Measurements from ENCODE around the gene IRGQ. TPM values are rescaled to one million over a fixed set of nuclear protein-coding genes. Genes with fewer than 3 reads are reported as not detected.

The IRGQ gene
- total RNA-seq, 2 experiments from 2014 or later, result 11.2 to 14.0 TPM

- peaks cover 2% of the 10 kb centered on the region for H3K27me3 Mint-ChIP-seq (ENCODE audit: low read depth)
- peaks cover 2% of the 10 kb centered on the region for H3K36me3 Mint-ChIP-seq (ENCODE audit: low read depth)
- H3K27ac Mint-ChIP-seq, result no peak overlapping the region
- no peak for ATAC-seq
- ChIA-PET POLR2A (no interaction called here), CTCF (no interaction called here)
- peaks cover 43% of the 10 kb centered on the region for H3K4me1 Mint-ChIP-seq (ENCODE audit: low read depth)
- DNase-seq, result no peak
- H3K9me3 Mint-ChIP-seq (ENCODE audit: insufficient read depth), result no peaks in the 10 kb centered on the region
- no peak overlapping the region for H3K4me3 Mint-ChIP-seq
These were observed 27.0 kb upstream of the IRGQ start for GRCh38 chr19:43622956-43623355.

GRCh38 chr19:43622070-43622469, 26.1 kb upstream of the IRGQ start:
- Mint-ChIP-seq H3K36me3 (ENCODE audit: low read depth) (peaks cover 2% of the 10 kb centered on the region), H3K27me3 (ENCODE audit: low read depth) (peaks cover 2% of the 10 kb centered on the region), H3K27ac (no peak overlapping the region), H3K9me3 (ENCODE audit: insufficient read depth) (no peaks in the 10 kb centered on the region), H3K4me3 (no peak overlapping the region), H3K4me1 (ENCODE audit: low read depth) (peaks cover 41% of the 10 kb centered on the region)
- ATAC-seq (no peak), DNase-seq (no peak)
- CTCF ChIA-PET, result interaction anchor here (1.6 kb wide), 1 partner anchor 97 kb away, joined by 3 read pairs; no protein-coding TSS in a partner anchor
- POLR2A ChIA-PET, result no interaction called here

GRCh38 chr19:43620061-43621001, 24.4 kb upstream of the IRGQ start:
- POLR2A ChIA-PET, result interaction anchor here (0.6 to 0.9 kb wide), 3 partner anchors 87 to 203 kb away, joined by 3 read pairs; partner anchors contain the start of genes SMG9 and ZNF575
- ATAC-seq, result no peak
- peak overlapping the region; percentile 94 for H3K4me3 Mint-ChIP-seq
- DNase-seq, result peak; percentile 91
- no peaks in the 10 kb centered on the region for H3K9me3 Mint-ChIP-seq (ENCODE audit: insufficient read depth)
- CTCF ChIA-PET, result interaction anchor here (1.6 kb wide), 1 partner anchor 95 kb away, joined by 3 read pairs; no protein-coding TSS in a partner anchor
- peak overlapping the region; percentile 98 for H3K27ac Mint-ChIP-seq
- H3K27me3 Mint-ChIP-seq (ENCODE audit: low read depth), result no peaks in the 10 kb centered on the region
- H3K36me3 Mint-ChIP-seq (ENCODE audit: low read depth), result peaks cover 2% of the 10 kb centered on the region
- peaks cover 32% of the 10 kb centered on the region for H3K4me1 Mint-ChIP-seq (ENCODE audit: low read depth)

GRCh38 chr19:43619262-43620060, 23.5 kb upstream of the IRGQ start, which contains the start of gene ZNF428:
Gene ZNF428, minus strand, starts transcription at chr19:43619629. Its CDS starts 5,325 bp downstream, at chr19:43614304.
- peaks cover 2% of the 10 kb centered on the region for H3K36me3 Mint-ChIP-seq (ENCODE audit: low read depth)
- no peaks in the 10 kb centered on the region for H3K27me3 Mint-ChIP-seq (ENCODE audit: low read depth)
- POLR2A ChIA-PET, result interaction anchor here (0.6 to 0.9 kb wide), 3 partner anchors 86 to 203 kb away, joined by 3 read pairs; partner anchors contain the start of genes SMG9 and ZNF575
- peak within 1 kb of the TSS; percentile 98 for H3K27ac Mint-ChIP-seq
- CTCF ChIA-PET, result no interaction called here
- peaks cover 24% of the 10 kb centered on the region for H3K4me1 Mint-ChIP-seq (ENCODE audit: low read depth)
- no peaks in the 10 kb centered on the region for H3K9me3 Mint-ChIP-seq (ENCODE audit: insufficient read depth)
- DNase-seq (peak; percentile 84), ATAC-seq (peak; percentile 92)
- peak within 1 kb of the TSS; percentile 94 for H3K4me3 Mint-ChIP-seq

- CTCF ChIA-PET, result no interaction called here
- peak; percentile 51 for ATAC-seq
- H3K9me3 Mint-ChIP-seq (ENCODE audit: insufficient read depth), result no peaks in the 10 kb centered on the region
These were observed 23.0 kb upstream of the IRGQ start for GRCh38 chr19:43618921-43619261.

GRCh38 chr19:43616954-43617353, 21.0 kb upstream of the IRGQ start:
- Mint-ChIP-seq H3K27ac (no peak overlapping the region), H3K36me3 (ENCODE audit: low read depth) (peaks cover 8% of the 10 kb centered on the region), H3K9me3 (ENCODE audit: insufficient read depth) (no peaks in the 10 kb centered on the region), H3K4me3 (no peak overlapping the region), H3K27me3 (ENCODE audit: low read depth) (no peaks in the 10 kb centered on the region), H3K4me1 (ENCODE audit: low read depth) (peaks cover 17% of the 10 kb centered on the region)
- CTCF ChIA-PET, result interaction anchor here (1.1 kb wide), 1 partner anchor 81 kb away, joined by 4 read pairs; no protein-coding TSS in a partner anchor
- ATAC-seq, result no peak
- POLR2A ChIA-PET, result no interaction called here
- DNase-seq, result no peak

More at GRCh38 chr19:43618921-43619261, 23.0 kb upstream of the IRGQ start:
- peak overlapping the region; percentile 98 for H3K27ac Mint-ChIP-seq
- no peaks in the 10 kb centered on the region for H3K27me3 Mint-ChIP-seq (ENCODE audit: low read depth)
- peaks cover 19% of the 10 kb centered on the region for H3K4me1 Mint-ChIP-seq (ENCODE audit: low read depth)
- POLR2A ChIA-PET, result no interaction called here
- H3K4me3 Mint-ChIP-seq, result peak overlapping the region; percentile 94
- peak; percentile 73 for DNase-seq
- peaks cover 2% of the 10 kb centered on the region for H3K36me3 Mint-ChIP-seq (ENCODE audit: low read depth)

- ATAC-seq (no peak), DNase-seq (no peak)
- Mint-ChIP-seq H3K27me3 (ENCODE audit: low read depth) (no peaks in the 10 kb centered on the region), H3K27ac (no peak overlapping the region), H3K4me3 (no peak overlapping the region), H3K36me3 (ENCODE audit: low read depth) (peaks cover 12% of the 10 kb centered on the region), H3K9me3 (ENCODE audit: insufficient read depth) (no peaks in the 10 kb centered on the region), H3K4me1 (ENCODE audit: low read depth) (peaks cover 15% of the 10 kb centered on the region)
- CTCF ChIA-PET, result interaction anchor here (1.1 to 1.4 kb wide), 3 partner anchors 61 to 96 kb away, joined by 3 to 5 read pairs (median 4); no protein-coding TSS in a partner anchor
- POLR2A ChIA-PET, result no interaction called here
These were observed 20.4 kb upstream of the IRGQ start for GRCh38 chr19:43616306-43616705.

- POLR2A ChIA-PET, result no interaction called here
- Mint-ChIP-seq H3K9me3 (ENCODE audit: insufficient read depth) (no peaks in the 10 kb centered on the region), H3K27me3 (ENCODE audit: low read depth) (no peaks in the 10 kb centered on the region), H3K27ac (no peak overlapping the region), H3K4me1 (ENCODE audit: low read depth) (no peaks in the 10 kb centered on the region), H3K36me3 (ENCODE audit: low read depth) (peaks cover 15% of the 10 kb centered on the region), H3K4me3 (no peak overlapping the region)
- CTCF ChIA-PET, result no interaction called here
- DNase-seq (no peak), ATAC-seq (no peak)
These were observed 16.4 kb upstream of the IRGQ start for GRCh38 chr19:43612374-43612773.

GRCh38 chr19:43611788-43612187, 15.9 kb upstream of the IRGQ start, which contains the start of gene SRRM5:
Gene SRRM5, plus strand, starts transcription at chr19:43612088. Its CDS starts 34 bp downstream, at chr19:43612122.
- DNase-seq (no peak), ATAC-seq (no peak)
- CTCF ChIA-PET, result no interaction called here
- POLR2A ChIA-PET, result no interaction called here
- Mint-ChIP-seq H3K36me3 (ENCODE audit: low read depth) (peaks cover 17% of the 10 kb centered on the region), H3K4me1 (ENCODE audit: low read depth) (peaks cover 5% of the 10 kb centered on the region), H3K9me3 (ENCODE audit: insufficient read depth) (no peaks in the 10 kb centered on the region), H3K4me3 (no peak within 1 kb of the TSS), H3K27me3 (ENCODE audit: low read depth) (no peaks in the 10 kb centered on the region), H3K27ac (peak within 1 kb of the TSS; percentile 52)

- Mint-ChIP-seq H3K4me1 (ENCODE audit: low read depth) (peaks cover 5% of the 10 kb centered on the region), H3K27ac (peak overlapping the region; percentile 52), H3K9me3 (ENCODE audit: insufficient read depth) (no peaks in the 10 kb centered on the region), H3K27me3 (ENCODE audit: low read depth) (no peaks in the 10 kb centered on the region), H3K36me3 (ENCODE audit: low read depth) (peaks cover 17% of the 10 kb centered on the region), H3K4me3 (no peak overlapping the region)
- ChIA-PET POLR2A (no interaction called here), CTCF (no interaction called here)
- ATAC-seq (no peak), DNase-seq (no peak)
These were observed 14.6 kb upstream of the IRGQ start for GRCh38 chr19:43610493-43610892.

GRCh38 chr19:43609872-43610271, 13.9 kb upstream of the IRGQ start:
- no peak overlapping the region for H3K4me3 Mint-ChIP-seq
- peaks cover 17% of the 10 kb centered on the region for H3K36me3 Mint-ChIP-seq (ENCODE audit: low read depth)
- H3K4me1 Mint-ChIP-seq (ENCODE audit: low read depth), result peaks cover 5% of the 10 kb centered on the region
- ChIA-PET POLR2A (no interaction called here), CTCF (no interaction called here)
- no peaks in the 10 kb centered on the region for H3K27me3 Mint-ChIP-seq (ENCODE audit: low read depth)
- DNase-seq (no peak), ATAC-seq (no peak)
- H3K9me3 Mint-ChIP-seq (ENCODE audit: insufficient read depth), result no peaks in the 10 kb centered on the region
- no peak overlapping the region for H3K27ac Mint-ChIP-seq
